ENCODE results near the gene KLHL40.

DNA sequence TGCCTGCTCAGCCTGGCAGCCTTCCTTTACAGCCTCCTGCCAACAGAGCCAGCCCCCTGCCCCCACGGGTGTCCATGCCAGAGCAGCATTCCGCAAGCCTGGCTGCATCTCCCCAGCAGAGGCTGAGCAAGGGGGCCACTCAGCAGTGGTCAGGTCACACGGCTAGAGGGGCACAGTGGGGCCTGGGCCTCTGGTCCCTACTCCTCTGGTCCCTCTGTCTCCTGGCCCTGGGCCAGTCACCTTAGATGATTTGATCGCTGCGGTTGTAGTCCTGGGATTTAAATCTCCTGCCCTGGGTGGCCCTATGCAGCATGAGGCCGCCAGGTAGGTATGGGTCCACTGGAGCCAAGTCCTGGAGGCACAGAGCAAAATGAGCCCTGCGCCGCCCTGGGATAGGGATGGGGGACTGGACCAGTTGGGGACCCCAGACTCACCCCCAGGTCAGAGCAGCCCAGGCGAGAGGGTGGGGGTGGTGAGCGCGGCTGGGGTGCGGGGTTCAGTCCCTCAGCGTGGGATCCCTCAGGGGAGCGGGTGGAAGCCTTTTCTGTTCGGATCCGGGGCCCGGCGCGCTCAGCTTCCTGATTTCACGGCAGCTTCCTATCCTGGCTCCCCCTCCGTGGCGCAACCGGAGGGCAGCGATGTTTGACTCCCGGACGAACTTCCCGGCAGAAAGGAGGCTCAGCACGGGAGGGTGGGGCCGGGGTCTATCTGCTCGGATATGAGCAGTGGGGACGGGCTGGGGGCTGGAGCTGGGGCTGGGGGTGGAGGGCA lies 31.6 kb upstream of the KLHL40 start, which contains the start of gene ZBTB47:
- TF ChIP-seq, protein P1, sequence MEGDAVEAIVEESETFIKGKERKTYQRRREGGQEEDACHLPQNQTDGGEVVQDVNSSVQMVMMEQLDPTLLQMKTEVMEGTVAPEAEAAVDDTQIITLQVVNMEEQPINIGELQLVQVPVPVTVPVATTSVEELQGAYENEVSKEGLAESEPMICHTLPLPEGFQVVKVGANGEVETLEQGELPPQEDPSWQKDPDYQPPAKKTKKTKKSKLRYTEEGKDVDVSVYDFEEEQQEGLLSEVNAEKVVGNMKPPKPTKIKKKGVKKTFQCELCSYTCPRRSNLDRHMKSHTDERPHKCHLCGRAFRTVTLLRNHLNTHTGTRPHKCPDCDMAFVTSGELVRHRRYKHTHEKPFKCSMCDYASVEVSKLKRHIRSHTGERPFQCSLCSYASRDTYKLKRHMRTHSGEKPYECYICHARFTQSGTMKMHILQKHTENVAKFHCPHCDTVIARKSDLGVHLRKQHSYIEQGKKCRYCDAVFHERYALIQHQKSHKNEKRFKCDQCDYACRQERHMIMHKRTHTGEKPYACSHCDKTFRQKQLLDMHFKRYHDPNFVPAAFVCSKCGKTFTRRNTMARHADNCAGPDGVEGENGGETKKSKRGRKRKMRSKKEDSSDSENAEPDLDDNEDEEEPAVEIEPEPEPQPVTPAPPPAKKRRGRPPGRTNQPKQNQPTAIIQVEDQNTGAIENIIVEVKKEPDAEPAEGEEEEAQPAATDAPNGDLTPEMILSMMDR (IDR thresholded peaks at IDR 0.05; ENCODE audit: low read length) = no peak
- no peak for TF ChIP-seq EZH2 (optimal IDR thresholded peaks at IDR 0.05; ENCODE audit: low read depth, low read length)
